Stimulated activated CD4-positive, alpha-beta T cell treated with anti-CD3 and anti-CD28 coated beads, Interleukin-12 subunit alpha, Interleukin-12 subunit beta, amount 100 ng/mL, for 48 hours (primary cell): ENCODE results near the gene POU3F2.
A peak's percentile ranks its signal among the peaks of the same experiment; 100 is the strongest.

Source experiments
- DNase-seq, 3 donors: peaks; one replicate each; pipeline ENCODE4 v3.0.0-alpha.2; 2020; ENCODE audit warnings: low read depth in 2 of 3, low spot score in 1 of 3

The POU3F2 gene

GRCh38 chr6:98834060-98835031 is at the start of gene POU3F2:
Gene POU3F2 (plus strand): TSS chr6:98834574. CDS start chr6:98834874, 300 bp downstream.
- DNase-seq: peak; percentile 39 to 67 (median 46)

- DNase-seq: no peak
Observed at GRCh38 chr6:98787435-98787834, 46.9 kb upstream of the POU3F2 start.

- no peak for DNase-seq
Observed at GRCh38 chr6:98787961-98788360, 46.4 kb upstream of the POU3F2 start.

- DNase-seq: no peak
Observed at GRCh38 chr6:98794307-98794842, 40.0 kb upstream of the POU3F2 start.

GRCh38 chr6:98797217-98797994 is 37.0 kb upstream of the POU3F2 start:
- DNase-seq: no peak

GRCh38 chr6:98800866-98801265 is 33.5 kb upstream of the POU3F2 start:
- no peak for DNase-seq

GRCh38 chr6:98808541-98809210 is 25.7 kb upstream of the POU3F2 start:
- no peak for DNase-seq

- no peak for DNase-seq
Observed at GRCh38 chr6:98812220-98812619, 22.2 kb upstream of the POU3F2 start.

GRCh38 chr6:98816799-98817198 is 17.6 kb upstream of the POU3F2 start:
- DNase-seq: no peak

GRCh38 chr6:98821756-98822405 is 12.5 kb upstream of the POU3F2 start:
- DNase-seq: no peak

- DNase-seq: no peak
Observed at GRCh38 chr6:98823428-98824161, 10.8 kb upstream of the POU3F2 start.

GRCh38 chr6:98824162-98824901 is 10.0 kb upstream of the POU3F2 start:
- no peak for DNase-seq

GRCh38 chr6:98824902-98825599 is 9.3 kb upstream of the POU3F2 start:
- no peak for DNase-seq

GRCh38 chr6:98825600-98826230 is 8.7 kb upstream of the POU3F2 start:
- DNase-seq: no peak

GRCh38 chr6:98827295-98828159 is 6.8 kb upstream of the POU3F2 start:
- DNase-seq: no peak

- no peak for DNase-seq
Observed at GRCh38 chr6:98828211-98828788, 6.1 kb upstream of the POU3F2 start.

GRCh38 chr6:98828941-98829411 is 5.4 kb upstream of the POU3F2 start:
- DNase-seq: no peak
